LNCaP clone FGC (cell line): ENCODE results near the gene MCF2L2.
"Not testable (repeated sequence)": the region's sequence is repeated elsewhere in the genome, so short reads cannot be mapped to it uniquely, and the experiment has no call there.

ENCODE experiments used
- DNase-seq: peaks from one replicate; pipeline ENCODE4 v3.0.0-alpha.2; 2011; ENCODE audit warnings: low read depth
- H3K4me3 ChIP-seq: 2 replicates; pipeline ENCODE4 v1.5.1; 2011; ENCODE audit warnings: mild to moderate bottlenecking, low read depth, low read length, control low read depth
- TF ChIP-seq, protein P1 (sequence below): IDR thresholded peaks from 2 replicates; pipeline ENCODE4 v1.5.1; 2012; ENCODE audit warnings: mild to moderate bottlenecking; ENCODE audit not compliant: control insufficient read depth, insufficient read depth; ENCODE audit errors: extremely low read depth

MCF2L2 gene

DNA sequence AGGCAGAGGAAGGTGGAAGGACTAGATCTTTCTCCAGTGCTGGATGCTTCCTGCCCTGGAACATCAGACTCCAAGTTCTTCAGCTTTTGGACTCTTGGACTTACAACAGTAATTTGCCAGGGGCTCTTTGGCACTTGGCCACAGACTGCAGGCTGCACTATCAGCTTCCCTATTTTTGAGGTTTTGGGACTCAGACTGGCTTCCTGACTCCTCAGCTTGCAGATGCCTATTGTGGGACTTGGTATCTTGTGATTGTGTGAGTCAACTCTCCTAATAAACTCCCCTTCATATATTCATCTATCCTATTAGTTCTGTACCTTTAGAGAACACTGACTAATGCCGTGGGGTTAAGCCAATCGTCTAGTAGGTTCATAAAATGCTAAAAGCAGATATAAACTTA is 184.2 kb downstream of the MCF2L2 start:
- H3K4me3 ChIP-seq, result no peak overlapping the region
- DNase-seq, result no peak
- TF ChIP-seq, protein P1, sequence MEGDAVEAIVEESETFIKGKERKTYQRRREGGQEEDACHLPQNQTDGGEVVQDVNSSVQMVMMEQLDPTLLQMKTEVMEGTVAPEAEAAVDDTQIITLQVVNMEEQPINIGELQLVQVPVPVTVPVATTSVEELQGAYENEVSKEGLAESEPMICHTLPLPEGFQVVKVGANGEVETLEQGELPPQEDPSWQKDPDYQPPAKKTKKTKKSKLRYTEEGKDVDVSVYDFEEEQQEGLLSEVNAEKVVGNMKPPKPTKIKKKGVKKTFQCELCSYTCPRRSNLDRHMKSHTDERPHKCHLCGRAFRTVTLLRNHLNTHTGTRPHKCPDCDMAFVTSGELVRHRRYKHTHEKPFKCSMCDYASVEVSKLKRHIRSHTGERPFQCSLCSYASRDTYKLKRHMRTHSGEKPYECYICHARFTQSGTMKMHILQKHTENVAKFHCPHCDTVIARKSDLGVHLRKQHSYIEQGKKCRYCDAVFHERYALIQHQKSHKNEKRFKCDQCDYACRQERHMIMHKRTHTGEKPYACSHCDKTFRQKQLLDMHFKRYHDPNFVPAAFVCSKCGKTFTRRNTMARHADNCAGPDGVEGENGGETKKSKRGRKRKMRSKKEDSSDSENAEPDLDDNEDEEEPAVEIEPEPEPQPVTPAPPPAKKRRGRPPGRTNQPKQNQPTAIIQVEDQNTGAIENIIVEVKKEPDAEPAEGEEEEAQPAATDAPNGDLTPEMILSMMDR, result no peak

DNA sequence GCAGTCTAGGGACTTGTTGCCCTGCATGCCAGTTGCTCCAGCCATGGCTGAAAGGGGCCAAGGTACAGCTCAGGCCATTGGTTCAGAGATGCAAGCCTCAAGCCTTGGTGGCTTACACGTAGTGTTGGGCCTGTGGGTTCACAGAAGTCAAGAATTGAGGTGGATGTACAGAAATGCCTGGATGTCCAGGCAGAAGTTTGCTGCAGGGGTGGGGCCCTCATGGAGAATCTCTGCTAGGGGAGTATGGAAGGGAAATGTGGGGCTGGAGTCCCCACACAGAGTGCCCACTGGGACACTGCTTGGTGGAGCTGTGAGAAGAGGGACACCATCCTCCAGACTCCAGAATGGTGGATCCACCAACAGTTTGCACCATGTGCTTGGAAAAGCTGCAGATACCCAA is 186.0 kb downstream of the MCF2L2 start:
- no peak overlapping the region for H3K4me3 ChIP-seq
- TF ChIP-seq, protein P1, result no peak
- DNase-seq, result no peak

DNA sequence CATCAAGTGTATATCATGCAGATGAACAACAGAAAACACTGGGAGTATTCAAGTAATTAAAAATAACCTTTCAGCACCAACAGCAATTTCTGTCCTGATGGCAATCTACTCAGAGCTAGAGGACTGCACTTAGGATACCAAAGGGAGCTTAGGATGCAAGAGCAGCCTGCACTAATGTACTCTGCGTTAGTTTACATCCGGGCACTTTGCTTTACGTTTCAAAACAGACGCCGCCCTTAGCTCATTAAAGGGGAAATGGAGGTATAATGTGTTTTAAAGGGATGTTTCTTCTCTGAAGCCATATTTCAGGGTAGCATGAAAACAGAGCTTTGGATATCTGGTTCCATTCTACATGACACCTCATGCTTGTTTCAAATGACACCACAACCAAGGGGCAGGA is 189.4 kb downstream of the MCF2L2 start:
- H3K4me3 ChIP-seq, result no peak overlapping the region
- DNase-seq, result no peak
- TF ChIP-seq, protein P1, result no peak

DNA sequence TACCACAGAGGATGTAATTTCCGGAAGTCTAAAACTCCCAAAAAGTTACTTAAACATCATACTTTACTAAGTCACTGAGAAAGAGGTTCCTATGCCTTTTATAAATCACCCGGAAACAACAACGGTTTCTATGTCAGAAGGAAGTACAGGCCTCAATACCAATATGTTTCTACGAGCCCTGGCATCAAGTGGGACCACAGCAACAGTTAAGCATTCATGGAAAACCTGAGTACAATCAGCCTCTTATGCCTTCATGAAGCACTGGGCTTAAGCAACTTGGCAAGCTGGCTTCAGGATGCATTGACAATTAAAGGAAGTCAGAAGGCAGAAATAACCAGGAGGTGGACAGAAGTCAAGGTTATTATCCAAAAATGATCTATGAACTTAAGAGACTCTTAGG is 194.5 kb downstream of the MCF2L2 start:
- H3K4me3 ChIP-seq, result no peak overlapping the region
- TF ChIP-seq, protein P1, result no peak
- DNase-seq, result no peak

DNA sequence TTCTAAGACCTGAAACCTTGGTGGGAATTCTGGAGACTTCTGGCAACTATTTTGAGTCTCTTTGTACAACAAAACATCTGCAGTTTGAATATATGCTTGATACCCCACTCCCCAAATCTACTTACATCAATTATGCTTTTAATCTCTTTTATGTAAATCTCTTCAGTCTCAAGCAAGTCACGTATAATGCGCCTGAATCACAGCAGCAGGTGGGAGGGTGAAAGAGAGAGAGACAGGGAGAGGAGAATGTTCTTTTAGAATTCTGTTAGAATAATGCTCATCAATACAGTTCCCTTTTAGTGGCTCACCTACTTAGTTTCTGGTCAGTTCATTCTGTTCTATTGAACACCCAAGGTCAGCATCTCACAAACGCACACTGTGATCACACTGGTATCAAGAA is 197.6 kb downstream of the MCF2L2 start:
- TF ChIP-seq, protein P1, result no peak
- DNase-seq, result no peak
- H3K4me3 ChIP-seq, result no peak overlapping the region

DNA sequence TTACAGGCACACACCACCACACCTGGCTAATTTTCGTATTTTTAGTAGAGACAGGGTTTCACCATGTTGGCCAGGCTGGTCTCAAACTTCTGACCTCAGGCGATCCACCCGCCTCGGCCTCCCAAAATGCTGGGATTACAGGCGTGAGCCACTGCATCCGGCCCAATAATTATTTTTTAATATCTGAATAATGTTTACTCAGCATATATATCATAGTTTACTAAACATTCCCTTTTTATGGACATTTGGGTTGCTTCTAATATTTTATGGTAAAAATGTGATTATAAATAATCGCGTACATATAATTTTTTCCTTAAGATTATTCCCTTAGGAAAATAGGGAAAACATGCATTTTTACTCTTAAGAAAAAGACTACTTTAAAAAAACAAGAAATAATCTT is 198.2 kb downstream of the MCF2L2 start:
- DNase-seq, H3K4me3 ChIP-seq: not testable (repeated sequence)

DNA sequence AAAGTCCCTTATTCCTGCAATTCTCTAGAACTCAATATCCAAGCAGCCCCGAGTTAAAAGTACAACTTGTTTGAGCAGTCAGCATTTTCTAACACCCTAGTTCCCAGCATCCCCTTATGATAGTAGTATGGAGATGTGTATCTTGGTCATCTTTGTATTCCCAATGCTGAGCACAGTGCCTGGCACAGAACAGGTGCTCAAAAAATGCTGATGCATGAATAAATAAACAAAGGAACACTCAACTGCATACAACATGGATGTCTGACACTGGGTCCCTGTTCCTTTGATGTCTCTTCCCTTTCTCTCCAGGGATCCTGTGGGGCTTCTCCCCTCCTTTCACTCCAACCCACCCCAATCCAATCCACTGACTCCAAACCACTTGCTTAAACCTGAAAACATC is 199.2 kb downstream of the MCF2L2 start:
- no peak for DNase-seq
- TF ChIP-seq, protein P1, result no peak
- no peak overlapping the region for H3K4me3 ChIP-seq

DNA sequence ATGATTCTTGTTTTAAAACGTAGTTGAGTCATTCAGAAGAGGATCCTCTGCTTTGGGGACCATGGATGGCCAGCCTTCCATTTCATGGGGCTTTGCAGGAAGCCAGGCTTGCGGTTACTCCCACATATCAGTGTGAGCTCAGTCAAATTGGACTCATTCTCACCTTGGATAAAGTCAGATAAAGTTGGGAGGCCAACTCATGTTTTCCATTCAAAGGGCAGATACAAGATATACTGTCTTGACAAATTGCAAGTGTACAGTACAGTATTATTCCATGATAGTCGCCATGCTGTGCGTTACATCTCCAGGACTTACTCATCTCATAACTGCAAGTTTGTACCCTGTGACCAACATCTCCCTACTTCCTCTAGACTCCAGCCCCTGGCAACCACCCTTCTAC is 200.8 kb downstream of the MCF2L2 start:
- DNase-seq, result no peak
- TF ChIP-seq, protein P1, result no peak

More for the DNA sequence above, 200.8 kb downstream of the MCF2L2 start:
- H3K4me3 ChIP-seq, result no peak overlapping the region
